ENCODE data around the gene CCDC12.
"Not testable (repeated sequence)": the region's sequence is repeated elsewhere in the genome, so short reads cannot be mapped to it uniquely, and the experiment has no call there.

Gene CCDC12

DNA sequence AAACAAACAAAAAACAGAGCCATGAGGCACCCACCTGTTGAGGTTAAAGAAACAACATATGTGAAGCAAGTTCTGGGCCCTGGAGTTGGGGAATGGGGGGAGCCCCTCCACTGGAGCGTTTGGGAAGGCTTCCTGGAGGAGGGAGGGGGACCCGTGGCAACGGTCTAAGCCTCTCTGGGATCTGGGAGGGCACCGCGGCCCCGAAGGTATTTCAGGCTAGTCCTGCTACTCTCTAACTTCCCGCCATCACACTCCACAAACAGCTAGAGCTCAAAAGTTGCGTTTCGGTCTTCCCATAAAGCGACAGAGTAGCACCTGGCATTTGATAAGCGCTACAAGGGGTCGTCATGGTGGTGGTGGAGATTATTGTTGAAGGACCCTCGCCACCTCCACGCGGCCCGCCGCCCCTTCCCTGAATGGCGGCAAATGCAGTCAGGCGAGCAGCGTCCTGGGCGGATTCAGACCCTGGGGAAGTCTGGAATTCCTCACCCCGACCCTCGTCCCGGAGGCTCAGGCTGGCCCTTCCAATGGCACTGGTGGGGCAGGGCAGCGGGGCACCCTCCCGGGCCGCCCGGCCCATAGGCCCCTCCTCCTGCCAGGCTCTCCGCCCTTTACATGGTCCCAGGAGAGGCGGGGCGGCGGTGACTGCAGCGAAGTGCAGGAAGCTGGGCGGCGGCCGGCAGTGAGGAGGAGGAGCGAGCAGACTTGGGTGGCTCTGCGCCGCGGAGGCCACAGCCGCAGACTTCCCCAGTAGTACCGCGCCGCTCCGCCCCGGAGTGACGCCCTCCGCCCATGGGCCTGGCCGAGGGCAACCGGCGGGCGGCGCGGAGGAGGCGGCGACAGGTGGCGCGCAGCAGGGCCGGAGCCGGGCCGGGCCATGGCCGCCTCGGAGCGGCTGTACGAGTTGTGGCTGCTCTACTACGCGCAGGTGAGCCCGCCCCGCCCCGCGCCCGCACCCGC lies 2.7 kb upstream of the CCDC12 start, which contains the start of gene NBEAL2:
Gene NBEAL2, plus strand, starts transcription at position 682 of the 960 bp plus-strand sequence. Its CDS starts 196 bp downstream, at position 878.
- DNase-seq (ENCODE audit: low read depth): peak; percentile 92

DNA sequence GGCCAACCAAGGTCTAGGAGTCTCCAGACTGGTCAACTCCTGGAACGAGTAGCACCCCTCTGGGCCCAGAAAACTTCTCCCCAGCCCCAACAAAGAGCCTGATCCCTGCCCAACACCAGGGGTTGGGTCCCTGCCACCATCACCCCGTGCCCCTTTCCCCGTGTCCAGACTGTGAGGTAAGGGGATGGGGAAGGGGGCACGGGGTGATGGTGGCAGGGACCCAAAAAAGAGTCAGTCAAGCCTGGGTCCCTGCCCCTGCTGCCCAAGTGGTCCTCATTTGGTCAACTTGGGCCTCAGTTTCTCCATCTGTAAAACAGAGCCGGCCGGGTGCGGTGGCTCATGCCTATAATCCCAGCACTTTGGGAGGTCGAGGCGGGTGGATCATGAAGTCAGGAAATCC lies 1.8 kb upstream of the CCDC12 start:
- DNase-seq (ENCODE audit: low read depth): no peak

GRCh38 chr3:46977811-46978195 lies 1.3 kb upstream of the CCDC12 start:
- DNase-seq (ENCODE audit: low read depth): no peak

DNA sequence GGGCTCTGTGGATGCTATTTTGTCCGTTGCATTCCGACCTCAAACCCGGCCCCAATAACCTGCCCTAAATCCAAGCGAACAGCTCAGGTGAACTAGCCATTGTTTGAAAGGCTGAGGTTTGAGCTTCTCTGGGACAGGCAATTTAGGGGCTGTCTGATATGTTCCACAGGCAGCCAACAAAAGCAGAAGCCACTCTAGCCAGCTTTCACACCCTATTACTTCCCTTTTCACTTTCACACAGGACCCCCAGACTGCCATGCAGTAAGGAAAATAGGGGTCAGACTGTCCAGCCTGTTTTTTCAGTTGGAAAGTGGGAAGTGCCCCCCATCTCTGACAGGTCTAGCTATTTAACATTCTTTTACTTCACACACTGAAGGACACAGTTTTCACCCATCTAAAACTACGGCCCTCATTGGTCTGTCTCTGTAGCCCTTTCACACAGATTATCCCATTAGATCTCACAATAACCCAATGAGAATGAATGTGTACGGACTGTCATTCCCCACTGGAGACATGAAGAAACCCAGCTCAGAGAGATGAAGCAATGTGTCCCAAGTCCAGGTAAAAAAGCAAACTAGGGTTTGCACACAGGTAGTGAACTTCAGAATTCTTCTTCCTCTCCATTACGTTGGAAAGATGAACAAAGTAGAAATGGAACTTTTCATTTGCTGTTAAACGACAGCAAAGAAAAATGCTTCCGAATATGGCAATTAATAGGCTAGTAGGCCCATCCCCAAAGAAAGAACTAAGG lies 1.9 kb downstream of the CCDC12 start:
- no peak for DNase-seq (ENCODE audit: low read depth)

GRCh38 chr3:46972396-46972795 lies 4.1 kb downstream of the CCDC12 start:
- DNase-seq (ENCODE audit: low read depth): no peak

GRCh38 chr3:46971742-46972141 lies 4.8 kb downstream of the CCDC12 start:
- no peak for DNase-seq (ENCODE audit: low read depth)

DNA sequence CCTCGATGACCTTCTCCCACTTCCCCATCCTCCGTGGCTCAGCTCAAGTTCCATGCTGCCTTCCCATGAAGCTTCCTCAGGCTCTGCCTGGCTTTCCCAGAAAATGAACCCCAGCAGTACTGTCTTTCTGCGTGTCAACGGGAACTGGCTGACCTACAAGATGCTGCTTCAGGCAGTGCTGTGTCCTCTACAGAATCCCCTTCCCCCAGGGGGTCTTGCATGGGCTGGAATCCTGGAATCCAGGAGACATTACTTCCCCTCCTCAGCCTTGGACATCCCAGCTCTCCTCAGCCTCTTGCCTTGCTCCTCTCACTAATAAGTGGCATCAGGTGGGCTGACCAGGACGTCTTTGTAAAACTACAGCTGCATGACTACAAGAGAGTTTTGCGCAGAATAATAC lies 5.4 kb downstream of the CCDC12 start:
- no peak for DNase-seq (ENCODE audit: low read depth)

DNA sequence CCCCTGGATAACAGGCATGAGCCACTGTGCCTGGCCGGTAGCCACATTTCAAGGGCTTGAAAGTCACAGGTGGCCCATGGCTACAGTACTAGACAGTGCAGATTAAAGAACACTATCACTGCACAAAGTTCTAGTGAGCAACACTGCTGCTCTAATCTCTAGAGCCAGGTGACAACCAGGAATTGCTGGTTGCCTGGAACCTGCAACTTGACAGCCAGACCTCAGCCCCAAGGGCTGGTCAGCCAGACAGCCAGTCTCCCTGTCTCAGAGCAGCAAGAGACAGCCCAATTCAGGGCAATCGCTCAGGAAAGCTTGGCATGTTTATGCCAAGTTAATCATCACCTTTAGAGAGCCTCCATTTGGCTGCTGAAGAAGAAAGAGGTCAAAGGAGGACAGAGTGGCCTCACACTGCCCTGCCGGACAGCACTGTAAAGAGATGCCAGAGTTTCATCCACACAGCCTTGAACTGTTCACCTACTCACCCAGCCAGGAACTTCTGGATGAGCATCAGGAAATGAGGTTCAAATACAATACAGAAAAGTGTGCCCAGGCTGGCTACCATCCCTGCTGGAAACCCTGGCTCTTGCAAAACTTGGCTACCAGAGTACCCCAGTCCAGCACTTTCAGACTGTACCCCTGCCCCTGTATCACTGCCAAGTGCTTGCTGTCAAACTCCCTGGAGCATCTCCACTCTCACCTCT lies 6.0 kb downstream of the CCDC12 start:
- no peak for DNase-seq (ENCODE audit: low read depth)

- no peak for DNase-seq (ENCODE audit: low read depth)
Observed at GRCh38 chr3:46968783-46969428, 7.6 kb downstream of the CCDC12 start.

DNA sequence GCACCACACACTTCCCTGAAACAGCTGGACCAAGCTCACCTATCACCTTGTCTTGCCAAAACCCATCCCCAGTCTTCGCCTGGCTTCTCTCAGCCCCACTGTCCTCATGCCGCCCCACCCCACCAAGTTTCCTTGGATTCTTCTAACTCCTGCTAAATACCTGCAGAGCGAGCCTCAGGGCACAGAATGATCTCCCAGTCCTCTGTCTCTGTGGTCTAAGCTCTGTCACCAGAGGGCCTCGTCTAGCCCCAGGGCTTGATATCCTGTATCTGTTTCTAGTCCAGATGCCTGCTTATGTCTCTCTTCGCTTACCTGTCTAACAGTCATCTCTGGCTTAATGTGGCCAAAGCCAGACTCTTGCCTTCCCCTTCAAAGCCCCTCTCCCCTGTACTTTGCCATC lies 9.7 kb downstream of the CCDC12 start:
- no peak for DNase-seq (ENCODE audit: low read depth)

DNA sequence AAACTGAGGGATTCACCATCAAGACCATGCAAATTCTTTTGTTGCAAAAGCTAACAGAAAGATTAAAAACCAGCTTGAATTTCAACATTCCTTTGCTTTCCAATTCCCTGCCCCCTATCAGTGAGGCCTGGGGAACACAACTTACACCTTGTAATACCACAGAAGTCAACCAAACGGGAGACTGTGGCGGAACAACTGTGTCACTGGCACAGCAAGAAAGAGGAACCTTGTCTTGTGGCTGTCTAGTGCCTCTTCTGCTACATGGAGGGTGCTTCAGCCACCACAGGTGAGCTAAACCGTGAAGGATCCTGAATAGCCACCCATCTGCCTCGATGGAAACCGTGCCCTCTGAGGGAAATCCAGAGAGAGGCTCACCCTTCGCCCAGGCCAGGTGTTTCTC lies 11.4 kb downstream of the CCDC12 start:
- no peak for DNase-seq (ENCODE audit: low read depth)

DNA sequence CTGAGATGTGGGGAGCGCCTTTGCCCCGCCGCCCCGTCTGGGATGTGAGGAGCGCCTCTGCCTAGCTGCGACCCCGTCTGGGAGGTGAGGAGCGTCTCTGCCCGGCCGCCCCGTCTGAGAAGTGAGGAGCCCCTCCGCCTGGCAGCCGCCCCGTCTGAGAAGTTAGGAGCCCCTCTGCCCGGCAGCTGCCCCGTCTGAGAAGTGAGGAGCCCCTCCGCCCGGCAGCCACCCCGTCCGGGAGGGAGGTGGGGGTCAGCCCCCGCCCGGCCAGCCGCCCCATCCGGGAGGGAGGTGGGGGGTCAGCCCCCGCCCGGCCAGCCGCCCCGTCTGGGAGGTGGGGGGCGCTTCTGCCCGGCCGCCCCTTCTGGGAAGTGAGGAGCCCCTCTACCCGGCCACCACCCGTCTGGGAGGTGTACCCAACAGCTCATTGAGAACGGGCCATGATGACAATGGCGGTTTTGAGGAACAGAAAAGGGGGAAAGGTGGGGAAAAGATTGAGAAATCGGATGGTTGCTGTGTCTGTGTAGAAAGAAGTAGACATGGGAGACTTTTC lies 12.4 kb downstream of the CCDC12 start:
- DNase-seq (ENCODE audit: low read depth): not testable (repeated sequence)

DNA sequence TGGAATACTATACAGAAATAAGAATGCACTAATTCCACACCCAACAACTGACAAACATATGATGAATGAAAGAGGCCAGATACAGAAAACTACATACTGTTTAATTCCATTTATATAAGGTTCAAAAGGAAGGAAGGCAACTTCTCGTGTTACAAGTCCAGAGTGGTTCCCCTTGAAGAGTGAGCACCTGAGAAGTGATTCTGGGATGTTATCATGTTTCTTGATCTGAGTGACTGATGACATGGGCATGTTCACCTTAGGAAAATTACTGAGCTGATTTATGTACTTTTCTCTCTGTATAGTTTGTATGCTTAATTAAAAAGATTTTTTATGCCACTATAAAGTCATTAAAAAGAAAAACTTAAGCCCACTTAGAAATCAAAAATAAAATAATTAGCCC lies 13.6 kb downstream of the CCDC12 start:
- DNase-seq (ENCODE audit: low read depth): no peak

GRCh38 chr3:46962427-46962826 lies 14.1 kb downstream of the CCDC12 start:
- no peak for DNase-seq (ENCODE audit: low read depth)

GRCh38 chr3:46960835-46961234 lies 15.7 kb downstream of the CCDC12 start:
- no peak for DNase-seq (ENCODE audit: low read depth)

- DNase-seq (ENCODE audit: low read depth): peak; percentile 82
Observed at GRCh38 chr3:46960081-46960701, 16.4 kb downstream of the CCDC12 start.

GRCh38 chr3:46959161-46959511 lies 17.4 kb downstream of the CCDC12 start:
- no peak for DNase-seq (ENCODE audit: low read depth)

GRCh38 chr3:46958467-46959160 lies 17.9 kb downstream of the CCDC12 start:
- DNase-seq (ENCODE audit: low read depth): peak; percentile 15

GRCh38 chr3:46957092-46957820 lies 19.3 kb downstream of the CCDC12 start:
- no peak for DNase-seq (ENCODE audit: low read depth)

DNA sequence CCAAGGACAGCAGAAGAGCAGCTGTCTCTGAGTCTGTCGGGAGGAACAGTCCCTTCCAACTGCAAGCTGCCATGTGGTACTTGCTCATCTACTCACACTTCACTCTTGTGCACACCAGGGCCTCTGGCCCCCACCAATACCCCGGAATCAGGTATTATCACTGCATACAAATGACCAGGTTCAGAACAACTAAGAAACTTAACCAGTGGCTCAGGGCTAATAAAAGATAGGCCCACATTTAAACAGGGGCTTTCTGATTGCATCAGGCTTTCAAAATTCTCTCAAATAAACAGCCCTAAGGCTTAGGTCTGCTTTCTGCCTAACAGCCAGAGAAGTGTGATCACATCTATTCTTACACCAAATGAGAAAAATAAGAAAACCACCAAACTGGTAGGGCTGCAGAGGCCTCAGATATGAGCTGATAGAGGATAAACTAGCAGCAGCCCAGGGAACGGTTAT lies 20.7 kb downstream of the CCDC12 start:
- no peak for DNase-seq (ENCODE audit: low read depth)
